H1 (cell line): ENCODE measurements around the gene SNX7. TPM values are rescaled to one million over a fixed set of nuclear protein-coding genes. Genes with fewer than 3 reads are reported as not detected.

ENCODE experiments used
- CTCF ChIA-PET: fragments of 300-600 bp; sonication (Branson Sonifier 250); formaldehyde crosslinking; loops from one replicate; lab custom pipeline; 2021; ENCODE audit not compliant: partially characterized antibody; lab: Charles Lee
- POLR2A ChIA-PET: fragments of 300-600 bp; sonication (Branson Sonifier 250); formaldehyde crosslinking; loops from one replicate; lab custom pipeline; 2021; ENCODE audit warnings: inconsistent platforms; ENCODE audit not compliant: partially characterized antibody; lab: Charles Lee
- DNase-seq, 2 experiments: peaks; one replicate each; pipeline versions ENCODE4 v3.0.0 to v3.0.0-alpha.2; 2010 to 2022; ENCODE audit warnings: low spot score in 2 of 2, low read depth in 1 of 2, mixed read lengths in 1 of 2
- FAIRE-seq: peaks from 2 replicates; lab custom pipeline; 2011; peaks lifted over from hg19 to GRCh38; lab: Jason Lieb, UNC
- H2AFZ ChIP-seq: 2 replicates; pipeline ENCODE4 v1.8.1; 2012; ENCODE audit warnings: low read length, inconsistent platforms
- H2AK5ac ChIP-seq: 2 replicates; pipeline ENCODE4 v1.6.1; 2013; ENCODE audit warnings: low read depth, low read length
- H2BK120ac ChIP-seq: replicated peaks from 2 replicates; pipeline ENCODE3; 2013; ENCODE audit warnings: low read depth, low read length, inconsistent platforms
- H2BK12ac ChIP-seq: 2 replicates; pipeline ENCODE4 v1.6.1; 2013; ENCODE audit warnings: low read depth, low read length
- H2BK15ac ChIP-seq: 2 replicates; pipeline ENCODE4 v1.6.1; 2013; ENCODE audit warnings: low read length
- H2BK20ac ChIP-seq: 2 replicates; pipeline ENCODE4 v1.6.1; 2013; ENCODE audit warnings: low read length
- H2BK5ac ChIP-seq: 2 replicates; pipeline ENCODE4 v1.6.1; 2013; ENCODE audit warnings: low read depth, low read length
- H3K14ac ChIP-seq: 2 replicates; pipeline ENCODE4 v1.6.1; 2013; ENCODE audit warnings: inconsistent platforms; ENCODE audit not compliant: insufficient read length
- H3K18ac ChIP-seq: 2 replicates; pipeline ENCODE4 v1.6.1; 2013; ENCODE audit warnings: low read length; ENCODE audit errors: extremely low read depth
- H3K23ac ChIP-seq: 2 replicates; pipeline ENCODE4 v1.6.1; 2013; ENCODE audit warnings: inconsistent platforms; ENCODE audit not compliant: insufficient read length
- H3K23me2 ChIP-seq: 2 replicates; pipeline ENCODE4 v1.6.1; 2013; ENCODE audit warnings: low read depth, low read length
- H3K27ac ChIP-seq: 2 replicates; pipeline ENCODE4 v1.6.1; 2011; ENCODE audit warnings: low read depth, low read length, inconsistent platforms
- H3K27me3 ChIP-seq, 4 experiments: replicated peaks in 1 of 4; 1 replicate in 1 of 4; 2 replicates in 3 of 4; pipeline versions ENCODE4 v1.6.1 to v1.8.1; 2011 to 2013; ENCODE audit warnings: low read length in 3 of 4, mild to moderate bottlenecking in 3 of 4, inconsistent platforms in 2 of 4, mixed read lengths in 2 of 4, moderate library complexity in 1 of 4; ENCODE audit not compliant: control insufficient read depth in 3 of 4, insufficient read depth in 3 of 4; ENCODE audit errors: extremely low read depth in 1 of 4
- H3K36me3 ChIP-seq, 4 experiments: 2 replicates each; pipeline versions ENCODE4 v1.6.1 to v1.8.1; 2011 to 2013; ENCODE audit warnings: mild to moderate bottlenecking in 4 of 4, low read length in 3 of 4, moderate library complexity in 2 of 4, control low read depth in 1 of 4, inconsistent platforms in 1 of 4; ENCODE audit not compliant: insufficient read depth in 4 of 4, control insufficient read depth in 2 of 4
- H3K4ac ChIP-seq: replicated peaks from 2 replicates; pipeline ENCODE3; 2013; ENCODE audit warnings: low read length, low read depth, mixed read lengths, inconsistent platforms; ENCODE audit not compliant: insufficient read length
- H3K4me1 ChIP-seq, 4 experiments: replicated peaks in 1 of 4; 1 replicate in 1 of 4; 2 replicates in 3 of 4; pipeline versions ENCODE4 v1.6.1 to v1.8.1; 2011 to 2013; ENCODE audit warnings: low read length in 3 of 4, inconsistent platforms in 2 of 4, mixed read lengths in 1 of 4; ENCODE audit not compliant: insufficient read depth in 4 of 4, control insufficient read depth in 3 of 4
- H3K4me2 ChIP-seq, 2 experiments: 2 replicates each; pipeline versions ENCODE4 v1.6.1 to v1.8.1; 2011 to 2013; ENCODE audit warnings: low read depth in 2 of 2, low read length in 2 of 2, control low read depth in 1 of 2, inconsistent platforms in 1 of 2, mild to moderate bottlenecking in 1 of 2; ENCODE audit not compliant: insufficient read depth in 1 of 2
- H3K4me3 ChIP-seq, 4 experiments: fragments of 200-600, 300-600 bp in 1 of 4; sonication (generic), shearing (Covaris generic), sonication (Bioruptor Twin) in 1 of 4; 2 replicates each; pipeline versions ENCODE4 v1.5.1 to v1.8.1; 2011 to 2016; ENCODE audit warnings: low read length in 4 of 4, low read depth in 3 of 4, control low read depth in 2 of 4, inconsistent platforms in 2 of 4, mild to moderate bottlenecking in 2 of 4, mixed read lengths in 1 of 4, moderate library complexity in 1 of 4; ENCODE audit not compliant: insufficient read depth in 2 of 4; ENCODE audit errors: extremely low read depth in 1 of 4
- H3K56ac ChIP-seq: replicated peaks from 2 replicates; pipeline ENCODE3; 2013; ENCODE audit warnings: low read depth, mild to moderate bottlenecking, mixed read lengths, low read length, inconsistent platforms; ENCODE audit not compliant: insufficient read length
- H3K79me1 ChIP-seq: 2 replicates; pipeline ENCODE4 v1.6.1; 2013; ENCODE audit warnings: low read depth, low read length, control low read depth
- H3K79me2 ChIP-seq, 2 experiments: 2 replicates each; pipeline versions ENCODE4 v1.6.1 to v1.8.1; 2012 to 2013; ENCODE audit warnings: low read length in 2 of 2, mild to moderate bottlenecking in 2 of 2, inconsistent platforms in 1 of 2; ENCODE audit not compliant: insufficient read depth in 2 of 2, control insufficient read depth in 1 of 2
- H3K9ac ChIP-seq, 4 experiments: replicated peaks in 1 of 4; 1 replicate in 1 of 4; 2 replicates in 3 of 4; pipeline versions ENCODE4 v1.6.1 to v1.8.1; 2011 to 2013; ENCODE audit warnings: low read depth in 3 of 4, low read length in 3 of 4, control low read depth in 2 of 4, mild to moderate bottlenecking in 2 of 4, moderate library complexity in 2 of 4, inconsistent platforms in 1 of 4; ENCODE audit errors: extremely low read depth in 1 of 4
- H3K9me3 ChIP-seq, 2 experiments: 2 replicates each; pipeline versions ENCODE4 v1.6.1 to v1.8.1; 2012 to 2013; ENCODE audit warnings: mild to moderate bottlenecking in 2 of 2, moderate library complexity in 2 of 2, control low read depth in 1 of 2, inconsistent platforms in 1 of 2, low read depth in 1 of 2, low read length in 1 of 2, mixed read lengths in 1 of 2; ENCODE audit not compliant: insufficient read depth in 2 of 2
- H4K20me1 ChIP-seq, 2 experiments: replicated peaks in 1 of 2; 2 replicates each; pipeline versions ENCODE3 to v1.8.1; 2011 to 2013; ENCODE audit warnings: inconsistent platforms in 2 of 2, low read length in 2 of 2, mild to moderate bottlenecking in 1 of 2; ENCODE audit not compliant: insufficient read depth in 2 of 2, control insufficient read depth in 1 of 2
- H4K5ac ChIP-seq: 2 replicates; pipeline ENCODE4 v1.6.1; 2013; ENCODE audit warnings: low read length, low read depth, mixed read lengths, inconsistent platforms; ENCODE audit not compliant: insufficient read length
- H4K8ac ChIP-seq: 2 replicates; pipeline ENCODE4 v1.8.0; 2013; ENCODE audit warnings: mild to moderate bottlenecking, moderate library complexity, low read length, inconsistent platforms; ENCODE audit not compliant: insufficient read depth; ENCODE audit errors: extremely low read depth
- H4K91ac ChIP-seq: replicated peaks from 2 replicates; pipeline ENCODE3; 2013; ENCODE audit warnings: low read length, mixed read lengths, inconsistent platforms; ENCODE audit not compliant: insufficient read length
- CREB1 ChIP-seq: IDR thresholded peaks from 2 replicates; pipeline ENCODE4 v1.6.1; 2012; ENCODE audit warnings: inconsistent platforms
- RAD21 ChIP-seq, 2 experiments: IDR thresholded peaks in 1 of 2; conservative IDR thresholded peaks in 1 of 2; 2 replicates each; pipeline ENCODE4 v1.6.1; 2011; ENCODE audit warnings: low read depth in 2 of 2, low read length in 2 of 2, improper control_type of control experiment in 1 of 2, inconsistent platforms in 1 of 2, mild to moderate bottlenecking in 1 of 2, moderate library complexity in 1 of 2
- SIRT6 ChIP-seq: IDR thresholded peaks from one replicate; pipeline ENCODE4 v1.7.1; 2012; ENCODE audit warnings: low read length, inconsistent platforms
- SP1 ChIP-seq: IDR thresholded peaks from 2 replicates; pipeline ENCODE4 v1.6.1; 2011; ENCODE audit warnings: low read depth, low read length
- ZNF274 ChIP-seq: IDR thresholded peaks from 2 replicates; pipeline ENCODE4 v1.7.0; 2012; ENCODE audit warnings: low read length, borderline replicate concordance; ENCODE audit errors: extremely low read depth
- WGBS, 2 experiments: shearing (Covaris generic) in 1 of 2; methylation state at CpG; one replicate each; pipeline versions ENCODE4 v1.1.6 to v1.1.7; 2013 to 2015; ENCODE audit warnings: low lambda C conversion rate in 2 of 2, mixed read lengths in 2 of 2, inconsistent platforms in 1 of 2, low coverage in 1 of 2, missing lambda C conversion rate in 1 of 2; ENCODE audit not compliant: insufficient replicate concordance in 2 of 2, insufficient coverage in 1 of 2, insufficient read length in 1 of 2; ENCODE audit errors: extremely low coverage in 1 of 2, missing lambda C conversion rate in 1 of 2; 5-methylcytosine and 5-hydroxymethylcytosine counted together
- polyA plus RNA-seq, 7 experiments: library from polyadenylated mRNA; depleted of rRNA in 3 of 7; stranded (reverse) in 5 of 7; unstranded in 2 of 7; fragments of >200 nt in 5 of 7; fragments of 200-250 nt in 2 of 7; gene quantifications; 1 replicate in 5 of 7; 2 replicates in 1 of 7; 4 replicates in 1 of 7; pipeline versions ENCODE4 v1.2.1 to v1.2.3, GENCODE V29; 2011 to 2013; ENCODE audit warnings: missing spikeins in 2 of 7, mixed read lengths in 2 of 7
- total RNA-seq: library from RNA; stranded (reverse); fragmentation: NEBNext Ultra II Directional; extraction: Animal tissue kit (Norgen Biotek cat#: 25700); gene quantifications from 2 replicates; pipeline ENCODE4 v1.2.1, GENCODE V29; 2021

The SNX7 gene
- total and polyA plus RNA-seq, 2 of the 8 experiments (the other 6 are each of a cell fraction or from before 2014, with no cell fraction given): 9.2 to 23.8 TPM

DNA sequence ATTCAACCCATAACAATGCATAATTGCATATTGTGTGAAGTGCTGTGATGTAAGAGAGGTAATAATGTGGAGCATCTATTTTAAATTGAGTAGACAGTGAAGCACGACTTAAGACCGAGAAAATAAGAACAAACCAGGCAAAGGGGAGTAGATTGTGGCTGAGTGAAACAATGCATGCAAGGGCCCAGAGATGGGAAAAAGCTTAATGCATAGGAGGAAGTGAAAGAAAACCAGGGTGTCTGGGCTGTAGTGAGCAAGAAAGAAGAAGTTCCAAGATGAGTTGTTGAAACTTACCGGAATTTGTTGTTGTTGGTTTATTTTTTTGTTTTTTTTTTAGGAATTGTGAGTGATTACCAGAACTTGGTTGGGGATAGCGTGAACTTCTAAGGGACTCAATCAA lies 104.7 kb downstream of the SNX7 start:
- H2AFZ ChIP-seq: no peak overlapping the region
- H3K79me1 ChIP-seq: no peaks in the 10 kb centered on the region
- CTCF ChIA-PET: interaction anchor here (2.1 kb wide), 1 partner anchor 18 kb away, joined by 5 read pairs; no protein-coding TSS in a partner anchor
- H4K20me1 ChIP-seq: no peaks in the 10 kb centered on the region
- H3K14ac ChIP-seq: no peak overlapping the region
- H3K23ac ChIP-seq: no peak overlapping the region
- H2BK5ac ChIP-seq: no peak overlapping the region
- DNase-seq (no peak), FAIRE-seq (no peak)
- no peak overlapping the region for H4K5ac ChIP-seq
- H4K91ac ChIP-seq: no peak overlapping the region
- no peak overlapping the region for H2BK20ac ChIP-seq
- no peak overlapping the region for H2BK12ac ChIP-seq
- H3K56ac ChIP-seq: no peak overlapping the region
- no peak overlapping the region for H3K4ac ChIP-seq
- no peaks in the 10 kb centered on the region for H3K27me3 ChIP-seq
- 90% methylated on average over 4 of the region's 4 CpGs; no CpG with 5 or more reads in 1 of the 2 experiments for WGBS, 2 experiments
- no peak overlapping the region for H2BK120ac ChIP-seq
- H3K18ac ChIP-seq: no peak overlapping the region
- no peaks in the 10 kb centered on the region for H3K9me3 ChIP-seq
- H3K4me1 ChIP-seq: no peaks in the 10 kb centered on the region
- no peaks in the 10 kb centered on the region for H3K79me2 ChIP-seq
- H3K9ac ChIP-seq: no peak overlapping the region
- H3K4me2 ChIP-seq: no peak overlapping the region
- no peak overlapping the region for H3K4me3 ChIP-seq
- POLR2A ChIA-PET: no interaction called here
- H3K27ac ChIP-seq: no peak overlapping the region
- no peak overlapping the region for H2AK5ac ChIP-seq
- H3K36me3 ChIP-seq: no peaks in the 10 kb centered on the region
- no peak for TF ChIP-seq SIRT6
- no peak for TF ChIP-seq ZNF274
- TF ChIP-seq SP1: no peak
- TF ChIP-seq CREB1: no peak
- TF ChIP-seq RAD21 (IDR thresholded peaks at IDR 0.05 in 1 of 2, conservative IDR thresholded peaks at IDR 0.05 in 1 of 2; ENCODE audit: low read depth in 2 of 2, low read length in 2 of 2): no peak
- no peak overlapping the region for H4K8ac ChIP-seq
- H2BK15ac ChIP-seq: no peak overlapping the region
- H3K23me2 ChIP-seq: no peaks in the 10 kb centered on the region
